Measurements from ENCODE around the gene CNTNAP5.

GRCh38 chr2:124882423-124882822 lies 857.3 kb downstream of the CNTNAP5 start:
- TF ChIP-seq CTCF (IDR thresholded peaks at IDR 0.05) (no peak), EZH2 (IDR thresholded peaks at IDR 0.05; ENCODE audit: borderline replicate concordance, insufficient read depth, low read depth, low read length, poor library complexity, severe bottlenecking) (no peak)
